GM12873 (cell line): Measurements from ENCODE around the gene AUP1.
A peak's percentile ranks its signal among the peaks of the same experiment; 100 is the strongest.

Experiments used
- CTCF ChIP-seq: IDR thresholded peaks from 2 replicates; pipeline ENCODE4 v1.5.1; 2012; ENCODE audit warnings: low read depth, mild to moderate bottlenecking, moderate library complexity, low read length, control low read depth; ENCODE audit not compliant: insufficient read depth; ENCODE audit errors: missing control alignments

Gene AUP1

GRCh38 chr2:74486141-74486540, 43.4 kb downstream of the AUP1 start:
- no peak for TF ChIP-seq CTCF

GRCh38 chr2:74482801-74483674, 46.5 kb downstream of the AUP1 start, which contains the start of the genes CCDC142 and TTC31:
Gene CCDC142, minus strand, starts transcription at chr2:74482998. Its CDS starts 161 bp downstream, at chr2:74482837.
Gene TTC31, plus strand, starts transcription at chr2:74483081. Its CDS starts 15 bp downstream, at chr2:74483096.
- peak; percentile 94 for TF ChIP-seq CTCF

- peak; percentile 14 for TF ChIP-seq CTCF
Observed at GRCh38 chr2:74481961-74482800, 47.3 kb downstream of the AUP1 start.

GRCh38 chr2:74481431-74481830, 48.1 kb downstream of the AUP1 start:
- TF ChIP-seq CTCF = no peak
